Uterus (tissue), 2 donors: ENCODE data around the gene DRAM1.

Experiments
- POLR2A ChIP-seq, 2 donors: fragments of 450-650 bp; IDR thresholded peaks; one replicate each; pipeline ENCODE4 v1.6.1; 2016; ENCODE audit warnings: antibody characterized with exemption in 2 of 2, mild to moderate bottlenecking in 1 of 2, moderate library complexity in 1 of 2
- TF ChIP-seq, protein P1 (sequence below), 4 experiments: fragments of 200-600 bp in 2 of 4; fragments of 450-650 bp in 2 of 4; sonication (generic) in 2 of 4; IDR thresholded peaks; one replicate each; pipeline ENCODE4 v1.5.1; 2016 to 2019; ENCODE audit warnings: antibody characterized with exemption in 4 of 4, mild to moderate bottlenecking in 2 of 4, moderate library complexity in 1 of 4

- TF ChIP-seq, protein P1, sequence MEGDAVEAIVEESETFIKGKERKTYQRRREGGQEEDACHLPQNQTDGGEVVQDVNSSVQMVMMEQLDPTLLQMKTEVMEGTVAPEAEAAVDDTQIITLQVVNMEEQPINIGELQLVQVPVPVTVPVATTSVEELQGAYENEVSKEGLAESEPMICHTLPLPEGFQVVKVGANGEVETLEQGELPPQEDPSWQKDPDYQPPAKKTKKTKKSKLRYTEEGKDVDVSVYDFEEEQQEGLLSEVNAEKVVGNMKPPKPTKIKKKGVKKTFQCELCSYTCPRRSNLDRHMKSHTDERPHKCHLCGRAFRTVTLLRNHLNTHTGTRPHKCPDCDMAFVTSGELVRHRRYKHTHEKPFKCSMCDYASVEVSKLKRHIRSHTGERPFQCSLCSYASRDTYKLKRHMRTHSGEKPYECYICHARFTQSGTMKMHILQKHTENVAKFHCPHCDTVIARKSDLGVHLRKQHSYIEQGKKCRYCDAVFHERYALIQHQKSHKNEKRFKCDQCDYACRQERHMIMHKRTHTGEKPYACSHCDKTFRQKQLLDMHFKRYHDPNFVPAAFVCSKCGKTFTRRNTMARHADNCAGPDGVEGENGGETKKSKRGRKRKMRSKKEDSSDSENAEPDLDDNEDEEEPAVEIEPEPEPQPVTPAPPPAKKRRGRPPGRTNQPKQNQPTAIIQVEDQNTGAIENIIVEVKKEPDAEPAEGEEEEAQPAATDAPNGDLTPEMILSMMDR (IDR thresholded peaks at IDR 0.05) = no peak
- TF ChIP-seq POLR2A (IDR thresholded peaks at IDR 0.05) = no peak
Observed at GRCh38 chr12:101951002-101951670, 73.8 kb downstream of the DRAM1 start.
